Lower leg skin (tissue), 3 donors: ENCODE measurements around the gene PCSK5.
"Not testable (repeated sequence)": the region's sequence is repeated elsewhere in the genome, so short reads cannot be mapped to it uniquely, and the experiment has no call there.

Experiments used
- POLR2A ChIP-seq, 2 donors: fragments of 450-650 bp; IDR thresholded peaks; one replicate each; pipeline ENCODE4 v1.6.1; 2016 to 2017; ENCODE audit warnings: antibody characterized with exemption in 2 of 2, mild to moderate bottlenecking in 1 of 2, moderate library complexity in 1 of 2
- TF ChIP-seq, protein P1 (sequence below), 3 donors: fragments of 450-650 bp; IDR thresholded peaks; one replicate each; pipeline ENCODE4 v1.5.1; 2016; ENCODE audit warnings: antibody characterized with exemption in 3 of 3, mild to moderate bottlenecking in 3 of 3, moderate library complexity in 2 of 3

DNA sequence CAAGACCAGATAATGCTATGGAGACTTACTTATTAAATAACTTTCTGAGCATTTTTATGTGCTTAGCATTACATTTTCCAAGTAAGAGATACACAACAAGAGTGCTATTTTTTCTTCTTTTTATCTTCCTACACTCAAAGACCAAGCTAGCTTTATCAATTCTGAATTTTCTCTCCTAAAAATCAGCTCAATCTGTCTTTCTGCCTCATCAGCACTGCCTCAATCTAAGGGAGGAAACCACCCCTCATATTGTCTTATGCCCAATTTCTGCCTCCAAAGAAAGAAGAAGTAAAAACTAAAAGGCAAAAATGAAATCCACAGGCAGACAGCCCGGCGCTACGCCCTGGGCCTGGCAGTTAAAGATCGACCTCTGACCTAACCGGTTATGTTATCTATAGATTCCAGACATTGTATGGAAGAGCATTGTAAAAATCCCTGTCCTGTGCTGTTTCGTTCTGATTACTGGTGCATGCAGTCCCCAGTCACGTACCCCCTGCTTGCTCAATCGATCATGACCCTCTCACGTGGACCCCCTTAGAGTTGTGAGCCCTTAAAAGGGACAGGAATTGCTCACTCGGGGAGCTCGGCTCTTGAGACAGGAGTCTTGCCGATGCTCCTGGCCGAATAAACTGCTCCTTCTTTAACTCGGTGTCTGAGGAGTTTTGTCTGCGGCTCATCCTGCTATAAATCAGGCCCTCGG lies 472.0 kb downstream of the PCSK5 start:
- TF ChIP-seq, protein P1, sequence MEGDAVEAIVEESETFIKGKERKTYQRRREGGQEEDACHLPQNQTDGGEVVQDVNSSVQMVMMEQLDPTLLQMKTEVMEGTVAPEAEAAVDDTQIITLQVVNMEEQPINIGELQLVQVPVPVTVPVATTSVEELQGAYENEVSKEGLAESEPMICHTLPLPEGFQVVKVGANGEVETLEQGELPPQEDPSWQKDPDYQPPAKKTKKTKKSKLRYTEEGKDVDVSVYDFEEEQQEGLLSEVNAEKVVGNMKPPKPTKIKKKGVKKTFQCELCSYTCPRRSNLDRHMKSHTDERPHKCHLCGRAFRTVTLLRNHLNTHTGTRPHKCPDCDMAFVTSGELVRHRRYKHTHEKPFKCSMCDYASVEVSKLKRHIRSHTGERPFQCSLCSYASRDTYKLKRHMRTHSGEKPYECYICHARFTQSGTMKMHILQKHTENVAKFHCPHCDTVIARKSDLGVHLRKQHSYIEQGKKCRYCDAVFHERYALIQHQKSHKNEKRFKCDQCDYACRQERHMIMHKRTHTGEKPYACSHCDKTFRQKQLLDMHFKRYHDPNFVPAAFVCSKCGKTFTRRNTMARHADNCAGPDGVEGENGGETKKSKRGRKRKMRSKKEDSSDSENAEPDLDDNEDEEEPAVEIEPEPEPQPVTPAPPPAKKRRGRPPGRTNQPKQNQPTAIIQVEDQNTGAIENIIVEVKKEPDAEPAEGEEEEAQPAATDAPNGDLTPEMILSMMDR (IDR thresholded peaks at IDR 0.05) = not testable (repeated sequence)
- not testable (repeated sequence) for TF ChIP-seq POLR2A (IDR thresholded peaks at IDR 0.05)
